Left ventricle myocardium inferior (tissue), 1 donor: Measurements from ENCODE around the gene DTNA. TPM values are rescaled to one million over a fixed set of nuclear protein-coding genes. Genes with fewer than 3 reads are reported as not detected.
"Not testable (repeated sequence)": the region's sequence is repeated elsewhere in the genome, so short reads cannot be mapped to it uniquely, and the experiment has no call there.

ENCODE experiments used
- DNase-seq: peaks from one replicate; pipeline ENCODE4 v3.0.0-alpha.2; 2020
- H3K27ac ChIP-seq: fragments of 200-600 bp; replicated peaks from 2 replicates; pipeline ENCODE4 v1.8.0; 2021
- H3K27me3 ChIP-seq: fragments of 200-600 bp; 2 replicates; pipeline ENCODE4 v1.8.0; 2021; ENCODE audit warnings: low read depth
- H3K36me3 ChIP-seq: fragments of 200-600 bp; 2 replicates; pipeline ENCODE4 v1.8.0; 2021
- H3K4me1 ChIP-seq: fragments of 200-600 bp; 2 replicates; pipeline ENCODE4 v1.8.0; 2021
- H3K4me3 ChIP-seq: fragments of 200-600 bp; 2 replicates; pipeline ENCODE4 v1.8.0; 2021; ENCODE audit warnings: mild to moderate bottlenecking, moderate library complexity
- H3K9me3 ChIP-seq: fragments of 200-600 bp; replicated peaks from 2 replicates; pipeline ENCODE4 v1.8.0; 2021
- intact Hi-C: fragments of 100-400 bp; cut with micrococcal nuclease; formaldehyde crosslinking; loops from one replicate; pipeline ENCODE4 v1.11.0; 2022
- total RNA-seq: library from RNA; stranded (reverse); fragmentation: NEBNext Ultra II Directional; extraction: Animal tissue kit (Norgen Biotek cat#: 25700); gene quantifications from one replicate; pipeline ENCODE4 v1.2.1, GENCODE V29; 2021
- TF ChIP-seq, protein P1 (sequence below): fragments of 200-600 bp; IDR thresholded peaks from 2 replicates; pipeline ENCODE4 v1.8.0; 2021; ENCODE audit warnings: antibody characterized with exemption, mild to moderate bottlenecking, borderline replicate concordance
- donor health status: DM: no; HTN: yes; CAD: no; lungs with severe emphysema.

Gene DTNA
- total RNA-seq, 1 donor from 2014 or later: 167 TPM

DNA sequence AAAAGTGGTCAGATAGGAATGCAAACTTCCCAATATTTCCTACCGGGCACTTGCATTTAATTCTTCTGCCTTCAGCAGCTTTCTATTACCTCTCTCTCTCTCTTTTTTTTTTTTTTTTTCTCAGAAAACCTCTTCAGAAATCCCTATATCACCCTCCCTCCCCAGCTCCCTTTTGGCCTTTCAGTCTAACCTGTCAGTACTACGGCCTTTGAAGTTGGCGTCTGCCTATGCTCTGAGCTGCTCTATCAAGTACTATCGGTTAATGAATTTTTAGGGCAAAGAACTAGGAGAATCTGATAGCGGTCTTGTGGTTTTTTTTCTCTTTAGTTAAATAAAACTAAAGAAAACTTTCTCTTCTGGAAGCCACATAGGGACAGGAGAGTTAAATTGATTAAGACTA, 208.8 kb downstream of the DTNA start:
- Histone ChIP-seq H3K27ac (no peak overlapping the region), H3K4me1 (no peaks in the 10 kb centered on the region), H3K4me3 (no peak overlapping the region), H3K27me3 (no peaks in the 10 kb centered on the region), H3K36me3 (no peaks in the 10 kb centered on the region), H3K9me3 (peaks cover 6% of the 10 kb centered on the region)
- intact Hi-C loops: no loop called here
- no peak for DNase-seq
- TF ChIP-seq, protein P1, sequence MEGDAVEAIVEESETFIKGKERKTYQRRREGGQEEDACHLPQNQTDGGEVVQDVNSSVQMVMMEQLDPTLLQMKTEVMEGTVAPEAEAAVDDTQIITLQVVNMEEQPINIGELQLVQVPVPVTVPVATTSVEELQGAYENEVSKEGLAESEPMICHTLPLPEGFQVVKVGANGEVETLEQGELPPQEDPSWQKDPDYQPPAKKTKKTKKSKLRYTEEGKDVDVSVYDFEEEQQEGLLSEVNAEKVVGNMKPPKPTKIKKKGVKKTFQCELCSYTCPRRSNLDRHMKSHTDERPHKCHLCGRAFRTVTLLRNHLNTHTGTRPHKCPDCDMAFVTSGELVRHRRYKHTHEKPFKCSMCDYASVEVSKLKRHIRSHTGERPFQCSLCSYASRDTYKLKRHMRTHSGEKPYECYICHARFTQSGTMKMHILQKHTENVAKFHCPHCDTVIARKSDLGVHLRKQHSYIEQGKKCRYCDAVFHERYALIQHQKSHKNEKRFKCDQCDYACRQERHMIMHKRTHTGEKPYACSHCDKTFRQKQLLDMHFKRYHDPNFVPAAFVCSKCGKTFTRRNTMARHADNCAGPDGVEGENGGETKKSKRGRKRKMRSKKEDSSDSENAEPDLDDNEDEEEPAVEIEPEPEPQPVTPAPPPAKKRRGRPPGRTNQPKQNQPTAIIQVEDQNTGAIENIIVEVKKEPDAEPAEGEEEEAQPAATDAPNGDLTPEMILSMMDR: no peak

DNA sequence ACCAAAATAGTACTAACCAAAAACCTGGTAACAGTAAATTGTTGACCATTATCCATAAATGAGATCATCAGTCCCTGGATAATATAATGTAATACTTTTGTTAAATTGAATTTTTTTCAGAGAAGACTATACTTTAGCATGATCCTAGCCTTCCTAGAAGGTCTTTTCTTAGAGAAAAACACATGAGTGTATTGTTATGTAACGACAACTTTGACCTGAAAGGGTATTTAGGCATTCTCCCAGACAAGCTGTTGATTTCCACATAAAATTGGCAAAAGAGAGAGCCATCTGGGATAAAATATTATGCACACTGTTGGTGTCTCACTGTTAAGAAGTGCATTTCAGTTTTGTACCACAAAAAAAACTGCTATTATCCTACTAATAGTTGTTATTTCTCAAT, 211.1 kb downstream of the DTNA start:
- peaks cover 6% of the 10 kb centered on the region for H3K9me3 ChIP-seq
- intact Hi-C loops: no loop called here
- H3K4me3 ChIP-seq: no peak overlapping the region
- no peaks in the 10 kb centered on the region for H3K4me1 ChIP-seq
- no peak for DNase-seq
- H3K27me3 ChIP-seq: no peaks in the 10 kb centered on the region
- no peaks in the 10 kb centered on the region for H3K36me3 ChIP-seq
- TF ChIP-seq, protein P1: no peak
- no peak overlapping the region for H3K27ac ChIP-seq

DNA sequence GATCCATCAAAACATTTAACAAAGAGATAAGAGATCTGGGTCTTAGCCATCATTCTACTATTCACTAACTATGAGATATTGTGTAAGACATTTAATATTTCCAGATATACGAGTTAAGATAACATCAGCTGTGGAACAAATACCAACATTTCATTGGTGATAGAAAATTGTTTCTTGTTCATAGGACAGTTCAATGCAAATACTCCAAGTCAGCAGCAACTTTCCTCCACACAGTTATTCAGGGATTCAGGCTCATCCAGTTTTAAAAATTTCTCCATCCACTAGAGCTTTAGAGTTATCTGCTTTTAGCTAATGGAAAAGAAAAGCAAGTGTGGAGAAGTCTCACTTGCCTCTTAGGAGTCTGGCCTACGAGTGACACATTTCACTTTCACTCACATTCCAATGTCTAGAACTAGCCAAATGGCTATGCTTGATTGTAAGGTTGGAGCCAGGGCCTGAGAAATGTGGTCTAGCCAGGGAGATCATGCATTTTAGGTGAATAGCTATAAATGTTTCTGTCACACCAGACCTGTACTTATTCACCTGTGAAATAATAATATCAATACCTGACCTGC, 211.8 kb downstream of the DTNA start:
- H3K27me3 ChIP-seq: no peaks in the 10 kb centered on the region
- H3K4me1 ChIP-seq: no peaks in the 10 kb centered on the region
- H3K9me3 ChIP-seq: peaks cover 6% of the 10 kb centered on the region
- TF ChIP-seq, protein P1: no peak
- intact Hi-C loops: no loop called here
- DNase-seq: no peak
- H3K27ac ChIP-seq: no peak overlapping the region
- H3K36me3 ChIP-seq: no peaks in the 10 kb centered on the region
- no peak overlapping the region for H3K4me3 ChIP-seq

DNA sequence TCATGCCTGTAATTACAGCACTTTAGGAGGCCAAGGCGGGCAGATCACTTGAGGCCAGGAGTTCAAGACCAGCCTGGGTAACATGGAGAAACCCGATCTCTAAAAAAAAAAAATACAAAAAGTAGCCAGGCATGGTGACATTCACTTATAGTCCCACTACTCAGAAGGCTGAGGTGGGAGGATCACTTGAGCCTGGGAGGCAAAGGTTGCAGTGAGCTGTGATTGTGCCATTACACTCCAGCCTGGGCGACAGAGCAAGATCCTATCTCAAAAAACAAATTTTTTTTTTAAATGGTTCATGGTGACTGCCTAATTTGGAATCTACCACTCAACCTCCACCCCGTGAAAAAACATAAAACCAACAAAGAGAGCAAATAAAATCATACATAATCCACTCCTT, 212.5 kb downstream of the DTNA start:
- H3K4me1 ChIP-seq, DNase-seq, H3K36me3 ChIP-seq, H3K27ac ChIP-seq, H3K9me3 ChIP-seq, H3K4me3 ChIP-seq, intact Hi-C loops, H3K27me3 ChIP-seq: not testable (repeated sequence)

DNA sequence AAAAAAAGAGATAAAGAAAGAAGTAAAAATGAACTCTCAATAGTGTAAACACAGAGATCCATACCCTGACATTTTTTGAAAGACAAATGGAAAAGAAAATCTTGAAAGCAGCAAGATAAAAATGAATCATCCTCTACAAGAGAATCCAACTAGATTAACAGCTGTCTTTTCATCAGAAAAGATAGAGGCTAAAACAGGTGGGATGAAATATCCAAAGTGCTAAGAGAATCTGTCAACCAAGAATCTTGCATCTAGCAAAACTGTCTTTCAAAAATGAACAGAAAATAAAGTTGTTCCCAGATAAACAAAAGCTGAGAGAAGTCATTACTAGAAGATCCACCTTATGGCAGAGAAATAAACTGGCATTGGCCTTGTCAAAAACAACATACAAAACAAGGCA, 213.8 kb downstream of the DTNA start:
- intact Hi-C loops: no loop called here
- no peak overlapping the region for H3K4me3 ChIP-seq
- TF ChIP-seq, protein P1: no peak
- no peak for DNase-seq
- no peaks in the 10 kb centered on the region for H3K4me1 ChIP-seq
- no peak overlapping the region for H3K27ac ChIP-seq
- no peaks in the 10 kb centered on the region for H3K36me3 ChIP-seq
- peaks cover 6% of the 10 kb centered on the region for H3K9me3 ChIP-seq
- H3K27me3 ChIP-seq: no peaks in the 10 kb centered on the region

DNA sequence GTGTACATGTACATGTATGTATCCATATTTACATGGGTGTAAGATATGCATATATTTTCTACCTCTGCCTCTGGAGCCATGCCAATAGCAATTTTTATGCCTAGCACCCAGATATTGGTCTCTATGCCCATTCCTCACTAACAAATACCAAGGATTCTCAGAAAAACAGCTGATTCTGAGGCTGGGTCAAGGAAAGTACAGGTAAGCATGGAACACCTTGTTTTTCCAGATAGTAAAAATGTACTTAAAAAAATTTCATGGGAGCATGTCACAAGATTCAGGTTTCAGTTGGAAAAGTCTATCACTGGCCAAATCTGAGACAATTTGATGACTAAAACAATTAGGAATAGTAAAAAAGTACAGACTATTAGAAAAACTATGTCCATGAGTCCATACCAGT, 216.6 kb downstream of the DTNA start:
- H3K4me3 ChIP-seq: no peak overlapping the region
- no peaks in the 10 kb centered on the region for H3K36me3 ChIP-seq
- DNase-seq: no peak
- peaks cover 3% of the 10 kb centered on the region for H3K9me3 ChIP-seq
- intact Hi-C loops: no loop called here
- H3K27ac ChIP-seq: no peak overlapping the region
- TF ChIP-seq, protein P1: no peak
- H3K27me3 ChIP-seq: no peaks in the 10 kb centered on the region
- no peaks in the 10 kb centered on the region for H3K4me1 ChIP-seq
